Kidney (tissue), 11 donors: ENCODE data around the gene NPIPA7. TPM values are rescaled to one million over a fixed set of nuclear protein-coding genes. Genes with fewer than 3 reads are reported as not detected.
"Not testable (repeated sequence)": the region's sequence is repeated elsewhere in the genome, so short reads cannot be mapped to it uniquely, and the experiment has no call there.

Experiments used
- DNase-seq, 5 donors: peaks; one replicate each; pipeline ENCODE4 v3.0.0-alpha.2; 2013 to 2020
- FAIRE-seq: peaks from 2 replicates; lab custom pipeline; 2012; peaks lifted over from hg19 to GRCh38; lab: Jason Lieb, UNC
- H3K27ac ChIP-seq, 2 donors: one replicate each; pipeline ENCODE4 v1.7.0; 2013; ENCODE audit warnings: low read depth in 2 of 2, low read length in 2 of 2, inconsistent platforms in 1 of 2
- H3K27me3 ChIP-seq: one replicate; pipeline ENCODE4 v1.7.1; 2013; ENCODE audit warnings: low read length, inconsistent platforms; ENCODE audit not compliant: control insufficient read depth, insufficient read depth
- H3K36me3 ChIP-seq, 3 donors: one replicate each; pipeline versions ENCODE4 v1.7.0 to v1.7.1; 2013; ENCODE audit warnings: low read length in 3 of 3, control low read depth in 1 of 3, inconsistent platforms in 1 of 3; ENCODE audit not compliant: insufficient read depth in 3 of 3, control insufficient read depth in 2 of 3
- H3K4me1 ChIP-seq, 3 donors: one replicate each; pipeline versions ENCODE4 v1.7.0 to v1.7.1; 2013; ENCODE audit warnings: low read length in 3 of 3, inconsistent platforms in 1 of 3, low read depth in 1 of 3; ENCODE audit not compliant: control insufficient read depth in 2 of 3, insufficient read depth in 2 of 3
- H3K4me3 ChIP-seq, 3 donors: one replicate each; pipeline versions ENCODE4 v1.7.0 to v1.8.1; 2013; ENCODE audit warnings: low read length in 3 of 3, control low read depth in 1 of 3, inconsistent platforms in 1 of 3
- H3K9ac ChIP-seq, 3 donors: one replicate each; pipeline versions ENCODE4 v1.7.0 to v1.7.1; 2013; ENCODE audit warnings: low read length in 3 of 3, control low read depth in 1 of 3, inconsistent platforms in 1 of 3
- H3K9me3 ChIP-seq, 3 donors: one replicate each; pipeline versions ENCODE4 v1.7.0 to v1.7.1; 2013; ENCODE audit warnings: low read length in 3 of 3, control low read depth in 1 of 3, inconsistent platforms in 1 of 3; ENCODE audit not compliant: control insufficient read depth in 2 of 3, insufficient read depth in 1 of 3
- intact Hi-C: fragments of 100-400 bp; cut with DNase I; formaldehyde crosslinking; loops from one replicate; pipeline ENCODE4 v1.11.1; 2022
- microRNA-seq: library from miRNA; unstranded; fragments of <30 nt; microRNA quantifications from one replicate; pipeline ENCODE4 v1.2.0, GENCODE V29; 2020
- polyA plus RNA-seq: library from polyadenylated mRNA; stranded (reverse); fragments of 350-450 nt; fragmentation: Illumina TruSeq; extraction: RNeasy Lipid Tissue Mini Kit (QIAGEN cat#74804); gene quantifications from one replicate; pipeline ENCODE4 v1.2.3, GENCODE V29; 2014; ENCODE audit warnings: low read depth, low replicate concordance; ENCODE audit not compliant: insufficient read depth
- total RNA-seq: library from RNA; stranded (reverse); fragmentation: NEBNext Ultra II Directional; extraction: Animal tissue kit (Norgen Biotek cat#: 25700); gene quantifications from one replicate; pipeline ENCODE4 v1.2.1, GENCODE V29; 2021
- donor health status: control.
- donor health status: control.
- donor health status: DM: yes; HTN: yes; CAD: no.
- donor health status: Normal renal cell carcinoma (clear cell type).

NPIPA7 gene
- total and polyA plus RNA-seq, 2 donors from 2014 or later, result 7.2 to 9.0 TPM

- H3K36me3 ChIP-seq, DNase-seq, H3K27ac ChIP-seq, H3K9me3 ChIP-seq, FAIRE-seq, H3K4me3 ChIP-seq, H3K4me1 ChIP-seq, H3K9ac ChIP-seq, H3K27me3 ChIP-seq, intact Hi-C loops: not testable (repeated sequence)
These were observed 52.2 kb downstream of the NPIPA7 start for GRCh38 chr16:16431135-16431534.

GRCh38 chr16:16434711-16435110 lies 55.8 kb downstream of the NPIPA7 start:
- H3K9me3 ChIP-seq, H3K9ac ChIP-seq, DNase-seq, H3K4me1 ChIP-seq, H3K36me3 ChIP-seq, H3K27ac ChIP-seq, FAIRE-seq, H3K27me3 ChIP-seq, H3K4me3 ChIP-seq, intact Hi-C loops: not testable (repeated sequence)

GRCh38 chr16:16441401-16441800 lies 62.5 kb downstream of the NPIPA7 start:
- intact Hi-C loops, H3K27ac ChIP-seq, H3K4me3 ChIP-seq, H3K36me3 ChIP-seq, H3K4me1 ChIP-seq, H3K27me3 ChIP-seq, DNase-seq, H3K9me3 ChIP-seq, H3K9ac ChIP-seq, FAIRE-seq: not testable (repeated sequence)

Small RNA genes lying within 50 kb of the gene (microRNA-seq; reads per million reads assigned to microRNA genes)
- gene MIR6511A3 (not detected), gene MIR6770-2 (not detected)

Other genes with a start within 250 kb of the NPIPA7 start
- gene ABCC6, start 155.6 kb upstream of the NPIPA7 start, total RNA-seq, result 7.5 TPM
- gene ABCC6, start 155.6 kb upstream of the NPIPA7 start, polyA plus RNA-seq, result 54.5 TPM
- 28.4 TPM for gene NOMO3, start 146.6 kb upstream of the NPIPA7 start, total RNA-seq
- gene NOMO3, start 146.6 kb upstream of the NPIPA7 start, polyA plus RNA-seq, result 11.4 TPM